HK-2 (cell line): ENCODE results near the gene CACNG7.

Experiments
- DNase-seq: peaks from one replicate; pipeline ENCODE4 v3.0.0-alpha.2; 2018; ENCODE audit not compliant: unreplicated experiment

Gene CACNG7

DNA sequence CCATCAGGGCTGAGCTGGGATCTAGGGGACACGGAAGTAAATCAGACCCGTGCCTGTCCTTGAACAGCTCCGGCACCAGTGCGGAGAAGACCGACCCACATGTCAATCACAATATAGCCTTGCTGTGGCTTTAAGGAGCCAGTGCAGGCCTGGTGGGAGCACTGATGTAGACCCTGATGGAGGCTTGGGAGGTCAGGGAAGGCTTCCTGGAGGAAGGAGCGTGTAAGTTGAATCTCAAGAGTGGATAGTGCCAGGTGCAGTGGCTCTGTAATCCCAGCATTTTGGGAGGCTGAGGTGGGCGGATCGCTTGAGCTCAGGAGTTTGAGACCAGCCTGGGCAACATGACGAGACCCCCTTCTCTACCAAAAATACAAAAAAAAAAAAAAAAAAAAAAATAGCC lies 42.9 kb downstream of the CACNG7 start:
- DNase-seq: no peak

DNA sequence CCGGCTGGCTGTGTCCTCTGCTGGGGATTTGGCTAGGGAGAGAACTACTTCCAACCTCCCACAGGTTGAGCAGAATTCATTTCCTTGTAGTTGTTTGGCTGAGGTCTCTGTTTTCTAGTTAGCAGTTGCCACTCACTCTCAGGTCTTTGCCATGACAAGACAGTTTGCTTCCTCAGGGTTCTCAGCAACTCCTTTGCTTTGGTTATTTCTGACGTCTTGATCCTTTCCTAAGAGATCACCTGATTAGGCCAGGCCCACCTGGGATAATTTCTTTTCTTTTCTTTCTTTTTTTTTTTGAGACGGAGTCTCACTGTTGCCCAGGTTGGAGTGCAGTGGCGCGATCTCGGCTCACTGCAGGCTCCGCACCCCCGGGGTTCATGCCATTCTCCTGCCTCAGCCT lies 44.3 kb downstream of the CACNG7 start:
- no peak for DNase-seq

DNA sequence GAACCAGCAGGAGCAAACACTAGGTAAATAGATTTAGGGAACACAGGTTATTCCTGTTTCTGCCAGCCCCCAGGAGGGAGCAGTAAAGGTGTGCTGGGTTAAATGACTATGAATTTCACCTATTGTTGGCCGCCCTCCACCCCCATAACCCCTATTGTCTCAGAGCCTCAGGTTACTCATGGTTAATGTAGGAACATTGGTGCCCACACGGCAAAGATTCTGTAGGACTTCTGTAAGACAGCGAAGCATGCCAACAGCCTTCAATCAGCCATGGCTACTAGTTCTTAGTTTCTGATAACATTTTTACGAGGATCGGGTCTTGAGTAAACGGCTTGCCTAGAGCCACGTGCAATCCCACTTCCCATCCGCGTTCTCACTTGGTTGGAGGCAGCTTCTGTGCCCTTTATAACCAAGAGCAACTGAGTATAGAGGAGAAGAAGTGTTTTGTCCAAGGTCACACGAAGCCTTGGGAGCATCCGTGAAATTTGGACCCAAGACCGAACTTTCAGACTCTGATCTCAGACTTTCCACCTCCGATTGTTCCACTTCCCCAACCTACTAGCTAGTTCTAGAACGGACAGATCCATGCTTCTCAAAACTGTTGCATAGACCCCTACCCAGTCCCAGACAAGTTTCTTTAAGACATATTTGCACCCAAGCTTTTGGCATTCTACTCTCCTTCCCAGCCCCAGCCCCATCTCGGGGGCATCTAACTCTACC lies 48.5 kb downstream of the CACNG7 start:
- no peak for DNase-seq

DNA sequence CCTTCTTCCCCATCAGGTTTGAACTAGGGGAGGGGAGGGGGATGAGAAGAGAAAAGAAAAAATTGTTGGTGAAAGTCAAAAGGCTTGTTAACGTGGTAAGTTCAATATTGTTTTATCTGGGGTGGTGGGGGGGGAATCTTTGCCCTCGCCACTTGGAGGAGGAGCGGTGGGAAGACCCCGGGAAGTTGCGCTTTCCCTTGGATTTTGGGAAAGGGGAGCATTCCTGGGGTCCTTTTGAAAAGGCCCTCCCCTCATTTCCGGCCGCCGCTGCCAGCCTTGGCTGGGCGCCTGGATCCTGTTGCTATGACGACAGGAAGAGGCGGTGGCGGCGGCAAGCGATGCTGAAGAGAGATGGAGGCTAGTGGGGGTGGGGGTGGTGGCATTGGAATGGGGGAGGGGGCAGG lies 49.1 kb downstream of the CACNG7 start:
- no peak for DNase-seq

DNA sequence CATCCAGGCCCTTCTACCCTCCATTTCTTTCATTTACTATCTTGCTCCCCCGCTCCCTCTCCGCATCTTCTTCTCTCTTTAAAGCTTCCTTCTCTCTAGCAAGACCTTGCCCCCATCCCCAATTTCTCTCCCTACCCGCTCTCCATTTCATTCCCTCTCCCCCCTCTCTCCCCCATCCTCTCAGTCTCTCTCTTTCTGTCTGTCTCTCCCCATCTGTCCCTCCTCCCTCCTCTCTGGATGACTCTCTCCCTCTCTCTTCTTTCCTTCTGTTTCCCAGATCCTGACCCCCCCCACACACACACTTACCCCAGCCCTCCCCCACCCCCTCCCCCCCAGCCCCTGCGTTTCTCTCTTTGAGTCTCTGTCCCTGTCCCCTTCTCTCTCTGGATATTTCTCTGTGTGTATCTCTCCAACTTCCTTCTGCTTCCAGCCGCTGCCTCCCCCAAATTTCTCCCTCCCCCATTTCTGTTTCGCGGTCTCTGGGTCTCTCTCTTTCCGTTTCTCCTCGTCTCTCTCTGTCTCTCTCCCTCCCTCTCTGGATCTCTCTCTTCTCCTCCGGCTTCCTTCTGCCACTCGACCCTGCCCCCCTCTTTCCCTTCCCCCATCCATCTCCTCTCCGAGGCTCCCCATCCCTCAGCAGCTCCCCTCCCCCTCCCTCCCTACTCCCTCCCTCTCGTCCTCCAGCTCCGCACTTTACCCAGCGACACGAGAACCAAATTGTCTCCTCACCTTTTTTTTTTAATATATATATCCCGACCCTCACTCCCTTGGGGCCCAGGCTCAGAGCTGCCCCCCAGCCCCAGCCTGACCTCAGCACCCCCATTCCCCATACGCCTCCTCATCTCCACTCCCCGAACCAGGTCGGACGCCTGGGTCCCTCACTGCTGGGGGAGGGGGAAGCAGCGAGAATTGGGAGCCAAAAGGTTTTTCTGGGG lies 50.0 kb downstream of the CACNG7 start:
- DNase-seq: no peak

DNA sequence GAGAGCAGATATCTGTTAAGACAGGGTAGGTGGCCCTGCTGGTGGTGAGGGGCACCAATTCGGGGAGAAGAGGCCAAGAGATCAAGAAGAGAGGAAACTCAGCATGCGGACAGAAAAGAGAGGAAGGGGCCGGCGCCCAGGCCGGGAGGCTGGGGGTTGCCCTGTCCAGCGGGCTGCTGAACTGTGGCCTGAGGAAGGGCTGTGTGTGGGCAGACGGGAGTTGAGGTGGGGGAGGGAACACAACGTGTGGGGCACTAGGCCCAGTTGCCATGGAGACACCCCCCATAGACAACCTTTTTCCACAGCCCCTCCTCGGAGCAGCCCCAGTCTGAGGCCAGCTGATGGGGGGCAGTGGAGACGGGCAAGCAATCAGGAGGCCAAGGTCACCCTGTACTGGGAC lies 51.1 kb downstream of the CACNG7 start:
- no peak for DNase-seq

DNA sequence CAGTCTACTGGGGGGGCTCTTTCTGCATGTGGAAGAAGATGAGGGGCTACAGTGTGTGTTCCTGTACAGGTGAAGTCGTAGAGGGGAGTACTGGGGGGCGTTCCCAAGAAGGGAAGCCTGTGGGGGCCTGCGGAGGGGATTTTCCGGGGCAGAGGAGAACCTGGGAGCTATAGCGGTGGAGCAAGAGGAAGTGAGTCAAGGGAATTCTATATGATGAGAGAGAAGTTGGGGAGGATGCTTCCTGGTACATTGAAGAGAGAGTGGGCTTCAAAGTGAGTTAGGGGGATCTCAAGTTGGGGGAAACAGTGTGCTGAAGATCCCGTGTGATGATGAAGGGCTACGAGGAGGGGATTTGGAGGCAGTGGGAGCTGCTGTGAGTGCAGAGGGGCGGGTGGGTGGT lies 51.8 kb downstream of the CACNG7 start:
- no peak for DNase-seq

DNA sequence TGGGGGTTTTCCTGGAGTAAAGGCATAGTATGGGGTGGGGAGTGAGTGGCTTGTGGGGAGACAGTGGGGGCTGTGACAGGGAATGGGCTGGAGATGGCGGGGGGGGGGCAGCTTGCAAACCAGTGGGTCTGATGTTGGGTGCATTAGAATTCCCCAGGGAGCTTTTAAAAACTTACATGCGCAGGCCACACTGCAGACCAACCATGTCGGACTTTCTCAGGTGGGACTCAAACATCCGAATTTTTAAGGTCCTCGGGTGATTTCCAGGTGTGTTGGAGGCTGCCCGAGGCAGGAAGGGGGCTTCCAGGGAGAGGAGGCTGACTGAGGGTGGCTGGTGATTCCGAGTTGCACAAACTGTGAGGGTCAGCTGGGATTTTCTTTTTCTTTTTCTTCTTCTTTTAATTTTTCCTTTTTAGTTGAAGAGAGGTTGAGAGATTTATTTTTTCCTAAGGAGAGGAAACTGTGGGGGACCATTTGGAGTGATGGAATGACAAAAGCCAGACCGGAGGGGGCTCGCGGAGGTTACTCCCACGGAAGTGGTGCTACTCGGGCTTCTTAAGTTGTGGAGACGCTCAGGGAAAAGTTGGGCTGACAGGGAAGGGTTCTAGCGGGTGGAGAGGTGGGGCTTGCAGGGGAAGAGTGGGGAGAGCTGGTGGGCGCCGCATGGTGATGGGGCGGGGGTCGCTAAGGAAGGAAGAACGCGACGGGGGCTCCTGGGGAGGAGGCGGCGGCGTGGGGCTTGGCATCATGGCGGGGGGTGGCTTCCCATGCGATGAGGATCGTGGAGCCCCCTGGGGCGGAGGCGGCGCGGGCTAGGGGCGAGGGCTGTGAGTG lies 52.7 kb downstream of the CACNG7 start:
- DNase-seq: no peak

DNA sequence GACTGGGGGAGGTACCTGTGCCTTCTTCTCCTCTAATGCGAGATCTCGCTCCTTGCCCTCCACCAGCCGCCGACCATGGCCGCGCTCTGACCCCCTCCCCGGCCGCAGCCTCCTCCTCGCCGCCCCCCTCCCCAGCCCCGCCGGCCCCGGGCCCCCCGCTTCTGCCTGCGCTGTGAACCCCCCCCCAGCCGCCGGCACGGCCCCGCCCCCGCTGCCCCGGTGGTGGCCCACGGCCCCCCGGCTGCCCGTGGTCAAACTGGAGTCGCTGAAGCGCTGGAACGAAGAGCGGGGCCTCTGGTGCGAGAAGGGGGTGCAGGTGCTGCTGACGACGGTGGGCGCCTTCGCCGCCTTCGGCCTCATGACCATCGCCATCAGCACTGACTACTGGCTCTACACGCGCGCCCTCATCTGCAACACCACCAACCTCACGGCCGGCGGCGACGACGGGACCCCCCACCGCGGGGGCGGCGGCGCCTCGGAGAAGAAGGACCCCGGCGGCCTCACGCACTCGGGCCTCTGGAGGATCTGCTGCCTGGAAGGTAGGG lies 53.9 kb downstream of the CACNG7 start, which contains the start of gene CACNG8:
Gene CACNG8 (plus strand): TSS at position 51 of the 545 bp plus-strand sequence.
- DNase-seq: no peak

DNA sequence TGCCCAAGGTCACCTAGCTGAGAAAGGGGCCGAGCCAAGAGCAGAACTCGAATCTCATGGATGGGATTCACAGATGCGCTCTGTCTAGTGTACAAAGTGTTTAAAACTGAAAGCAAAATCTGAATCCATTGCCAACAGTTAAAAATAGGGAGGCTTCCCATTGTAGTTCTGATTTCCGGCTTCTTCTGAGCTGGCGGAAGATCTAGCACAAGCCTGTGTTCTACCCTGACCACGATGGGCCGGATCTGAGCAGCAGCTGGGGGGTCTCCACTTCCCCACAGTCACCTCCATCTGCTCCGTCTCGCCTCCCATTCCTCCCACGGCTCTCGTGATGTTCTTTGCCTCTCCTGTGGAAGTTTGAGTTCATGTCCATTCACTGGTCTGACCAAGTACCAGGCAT lies 56.0 kb downstream of the CACNG7 start:
- DNase-seq: no peak

DNA sequence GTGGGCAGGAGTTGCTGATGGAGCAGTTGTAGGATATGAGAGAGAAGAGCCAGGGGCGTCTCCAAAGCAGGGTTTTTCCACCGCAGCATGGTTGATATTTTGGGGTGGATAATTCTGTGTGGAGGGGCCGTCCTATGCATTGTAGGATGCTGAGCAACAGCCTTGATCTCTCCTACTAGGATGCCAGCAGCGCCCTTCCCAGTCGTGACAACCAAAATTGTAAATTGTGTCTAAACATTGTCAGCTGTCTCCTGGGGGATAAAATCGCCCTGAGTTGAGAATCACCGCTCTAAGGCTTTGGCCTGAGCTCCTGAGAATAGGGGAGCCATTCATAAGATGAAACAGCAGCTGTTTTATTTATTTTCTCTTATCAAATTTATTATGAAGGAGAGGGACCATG lies 57.9 kb downstream of the CACNG7 start:
- DNase-seq: no peak

DNA sequence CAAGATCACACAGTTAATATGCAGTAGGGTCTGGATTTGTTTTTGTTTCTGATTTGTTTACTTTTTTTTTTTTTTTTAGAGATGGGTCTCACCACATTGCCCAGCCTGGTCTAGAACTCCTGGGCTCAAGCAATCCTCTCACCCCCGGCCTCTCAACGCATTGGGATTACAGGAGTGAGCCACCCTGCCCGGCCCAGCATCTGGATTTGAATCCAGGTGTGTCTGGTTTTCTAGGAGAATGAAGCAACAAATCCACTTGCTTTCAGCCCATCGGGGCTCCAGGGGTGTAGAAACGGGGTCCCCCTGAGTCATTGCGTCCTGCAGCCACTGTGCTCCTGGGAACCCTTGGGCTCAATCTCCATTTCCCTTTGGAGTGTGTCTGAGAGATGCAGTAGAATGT lies 60.3 kb downstream of the CACNG7 start:
- DNase-seq: no peak

DNA sequence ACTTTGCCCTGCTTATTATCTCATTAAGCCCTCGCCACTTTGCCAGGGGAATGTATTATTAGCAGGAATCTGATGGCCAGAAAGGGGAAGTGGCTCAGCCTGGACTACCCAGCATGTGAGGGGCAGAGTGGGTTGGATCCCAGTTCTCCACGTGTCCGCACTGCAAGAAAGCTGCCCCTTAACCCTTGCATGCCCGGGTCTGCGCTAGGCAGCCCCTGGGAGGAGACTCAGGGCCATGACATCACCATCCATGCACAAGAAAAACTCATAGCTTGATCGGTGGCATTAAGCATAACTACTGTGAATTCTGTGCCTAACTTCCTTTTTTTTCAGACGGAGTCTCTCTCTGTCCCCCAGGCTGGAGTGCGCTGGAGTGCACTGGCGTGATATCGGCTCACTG lies 62.6 kb downstream of the CACNG7 start:
- DNase-seq: no peak

DNA sequence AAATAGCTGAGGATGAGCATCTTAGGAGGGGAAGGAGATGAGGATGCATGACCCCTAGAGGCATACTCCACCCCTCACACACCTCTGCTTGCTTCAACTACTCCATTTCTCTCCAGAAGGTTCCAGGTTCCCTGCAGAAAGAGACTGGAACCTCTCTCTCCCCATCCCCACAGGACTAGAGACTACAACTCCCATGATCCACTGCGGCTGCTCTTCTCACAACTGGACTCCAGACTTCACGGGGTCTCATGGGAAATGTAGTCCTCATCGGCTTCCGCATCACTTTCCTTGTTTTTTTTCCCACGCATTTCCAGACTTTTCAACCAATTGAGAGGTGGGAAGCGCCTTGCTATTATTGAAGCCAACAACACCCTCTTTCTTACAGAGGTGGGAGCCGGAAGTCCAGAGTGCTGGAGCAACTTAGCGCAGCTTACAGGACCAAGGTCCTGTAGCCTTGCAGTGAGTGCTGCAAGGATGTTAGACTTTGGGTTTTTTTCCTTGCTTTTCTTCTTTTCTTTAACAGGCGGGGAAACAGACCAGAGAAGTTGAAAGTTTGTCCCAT lies 68.4 kb downstream of the CACNG7 start:
- peak; percentile 65 for DNase-seq

DNA sequence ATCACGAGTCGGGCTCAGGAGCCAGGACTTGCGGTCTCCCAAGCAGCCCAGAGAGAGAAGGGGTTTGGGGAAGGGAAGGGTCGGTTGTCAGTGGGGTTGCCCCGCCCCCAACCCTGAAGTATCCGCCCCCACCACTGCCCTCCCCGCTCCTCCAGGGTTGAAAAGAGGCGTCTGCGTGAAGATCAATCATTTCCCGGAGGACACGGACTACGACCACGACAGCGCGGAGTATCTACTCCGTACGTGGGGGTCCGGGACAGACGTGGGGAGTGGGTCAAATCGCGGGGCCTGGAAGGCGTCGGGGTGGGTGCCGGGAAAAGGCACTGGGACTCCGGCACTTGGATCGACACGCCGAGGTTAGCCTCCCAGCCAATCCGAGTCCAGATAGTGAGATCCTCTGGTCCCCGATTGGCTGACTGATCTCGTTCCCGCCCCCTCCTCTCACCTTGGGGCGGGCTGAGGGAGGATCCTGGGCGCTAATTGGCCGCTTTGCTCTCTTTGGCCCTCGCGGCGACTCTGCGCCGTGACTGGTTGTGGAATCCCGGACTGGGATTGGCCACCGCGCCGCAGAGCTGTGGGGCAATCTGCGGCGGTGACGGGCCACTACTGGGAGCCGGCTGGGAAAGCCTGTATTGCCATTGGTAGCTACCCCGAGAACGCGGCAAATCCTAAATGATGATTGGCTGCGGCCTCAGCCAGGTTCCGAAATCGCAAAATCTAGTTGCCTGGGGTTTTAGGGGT lies 69.1 kb downstream of the CACNG7 start:
- peak; percentile 82 for DNase-seq

DNA sequence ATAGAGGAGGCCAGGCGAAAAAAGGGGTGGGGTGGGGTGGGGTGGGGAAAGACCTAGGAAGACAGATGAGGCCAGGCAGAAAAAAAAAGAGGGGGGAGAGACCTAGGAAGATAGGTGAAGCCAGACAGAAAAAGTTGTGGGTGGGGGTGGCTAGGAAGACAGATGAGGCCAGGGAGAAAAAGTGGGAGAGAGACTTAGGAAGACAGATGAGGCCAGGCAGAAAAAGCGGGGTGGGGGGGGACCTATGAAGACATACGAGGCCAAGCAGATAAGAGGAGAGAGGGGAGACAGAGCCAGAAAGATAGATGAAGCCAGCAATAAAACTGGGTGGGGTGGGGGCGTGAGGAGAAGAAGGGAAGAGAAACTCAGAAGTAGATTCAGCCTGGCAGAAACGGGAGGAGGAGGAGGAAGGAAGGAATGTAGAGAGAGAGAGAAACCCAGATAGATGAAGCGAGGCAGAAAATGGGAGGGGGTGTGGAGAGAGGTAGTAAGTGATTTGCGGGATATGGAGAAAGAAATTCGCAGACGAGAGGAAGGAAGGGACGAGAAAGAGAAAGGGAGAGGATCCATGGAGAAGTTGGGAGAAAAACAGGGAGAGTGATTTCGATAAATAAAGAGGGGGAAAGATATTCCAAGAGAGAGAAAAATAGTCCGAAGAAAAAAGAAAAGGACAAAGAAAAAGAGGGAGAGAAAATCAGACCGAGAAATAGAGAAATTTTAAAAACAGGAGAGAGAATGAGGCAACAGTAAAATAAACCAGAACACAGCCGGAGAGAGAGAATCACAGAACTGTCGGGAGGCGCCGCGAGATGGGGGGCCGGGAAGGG lies 70.1 kb downstream of the CACNG7 start:
- DNase-seq: no peak

DNA sequence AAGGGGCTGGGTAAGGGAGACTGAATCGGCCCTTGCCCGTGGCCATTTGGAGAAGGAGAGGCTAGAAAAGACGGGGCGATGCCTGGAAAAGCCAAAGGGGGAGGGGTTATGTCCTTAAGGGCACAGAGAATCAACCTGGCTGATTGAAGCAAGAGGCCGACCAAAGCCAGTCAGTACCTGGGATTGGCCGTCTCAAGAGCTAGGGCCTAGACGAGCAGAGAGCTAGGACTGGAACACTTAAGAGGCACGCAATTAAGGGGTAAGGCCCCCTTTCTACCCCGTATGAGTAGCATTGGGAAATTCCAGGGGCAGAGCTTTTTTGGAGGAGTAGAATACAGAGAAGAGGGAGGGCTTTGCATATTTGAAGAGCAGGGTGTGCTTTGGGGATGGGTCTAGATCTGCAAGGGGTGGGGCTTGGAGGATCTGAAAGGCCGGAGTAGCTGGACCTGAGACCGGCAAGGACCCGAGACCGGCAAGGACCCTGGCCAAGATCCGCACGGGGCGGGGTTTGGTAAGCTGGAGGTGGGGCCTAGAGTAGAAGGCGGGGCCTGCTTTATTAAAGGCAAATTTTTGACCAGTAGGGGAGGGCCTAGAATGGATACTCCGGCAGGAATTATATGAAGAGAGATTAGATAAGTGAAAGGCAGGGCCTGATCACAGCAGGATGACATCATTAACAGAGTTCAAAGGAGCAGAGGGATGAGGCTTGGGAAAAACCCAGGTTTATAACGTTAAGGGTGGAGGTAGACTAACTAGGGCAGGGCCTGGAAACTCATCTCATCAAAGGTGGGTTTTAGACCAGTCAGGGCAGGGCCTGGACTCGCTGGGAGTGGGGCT lies 71.7 kb downstream of the CACNG7 start:
- DNase-seq: peak; percentile 52

DNA sequence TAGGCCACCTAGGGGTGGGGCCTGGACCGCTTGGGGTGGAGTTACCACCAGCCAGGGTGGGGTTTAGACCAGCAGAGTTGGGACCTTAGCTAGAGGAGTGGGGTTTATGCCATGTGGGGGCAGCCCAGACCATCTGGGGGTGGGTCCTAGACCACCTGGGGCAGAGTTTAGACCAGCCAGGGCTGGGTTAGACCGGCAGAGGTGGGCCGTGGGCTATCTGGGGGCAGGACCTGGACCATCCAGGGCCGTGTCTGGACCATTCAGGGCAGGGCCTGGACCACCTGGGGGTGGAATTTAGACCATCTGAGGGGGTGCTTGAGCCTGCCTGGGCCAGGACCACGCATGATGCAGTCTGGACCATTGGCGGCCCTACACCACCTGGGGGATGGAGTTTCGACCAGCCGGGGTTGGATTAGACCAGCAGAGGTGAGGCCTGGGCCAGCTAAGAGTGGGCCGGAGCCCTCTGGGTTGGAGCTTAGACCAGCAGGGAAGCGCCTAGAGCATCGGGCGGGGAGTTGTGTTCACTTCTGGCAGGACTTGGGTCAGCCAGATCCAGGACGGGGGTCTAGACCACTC lies 72.4 kb downstream of the CACNG7 start:
- DNase-seq: no peak

DNA sequence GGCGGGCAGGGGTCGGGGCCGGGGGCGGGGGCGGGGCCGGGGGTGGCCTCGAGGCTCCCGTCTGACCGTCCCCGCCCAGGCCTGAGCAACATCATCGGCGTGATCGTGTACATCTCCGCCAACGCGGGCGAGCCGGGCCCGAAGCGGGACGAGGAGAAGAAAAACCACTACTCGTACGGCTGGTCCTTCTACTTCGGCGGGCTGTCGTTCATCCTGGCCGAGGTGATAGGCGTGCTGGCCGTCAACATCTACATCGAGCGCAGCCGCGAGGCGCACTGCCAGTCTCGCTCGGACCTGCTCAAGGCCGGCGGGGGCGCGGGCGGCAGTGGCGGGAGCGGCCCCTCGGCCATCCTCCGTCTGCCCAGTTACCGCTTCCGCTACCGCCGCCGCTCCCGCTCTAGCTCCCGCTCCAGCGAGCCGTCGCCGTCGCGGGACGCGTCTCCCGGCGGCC lies 72.9 kb downstream of the CACNG7 start:
- DNase-seq: no peak
